Stimulated activated CD4-positive, alpha-beta T cell treated with anti-CD3 and anti-CD28 coated beads, Interleukin-2, amount 100 ng/mL, for 48 hours (primary cell): ENCODE results near the gene FAM170B.

ENCODE experiments used
- DNase-seq, 2 donors: peaks; one replicate each; pipeline ENCODE4 v3.0.0-alpha.2; 2020

FAM170B gene

GRCh38 chr10:49096890-49097445, 36.9 kb downstream of the FAM170B start:
- DNase-seq: no peak

GRCh38 chr10:49094646-49095045, 39.2 kb downstream of the FAM170B start:
- no peak for DNase-seq

GRCh38 chr10:49093922-49094321, 39.9 kb downstream of the FAM170B start:
- no peak for DNase-seq

GRCh38 chr10:49092477-49092876, 41.3 kb downstream of the FAM170B start:
- no peak for DNase-seq

GRCh38 chr10:49091450-49092210, 42.2 kb downstream of the FAM170B start:
- no peak for DNase-seq

GRCh38 chr10:49090696-49091380, 43.0 kb downstream of the FAM170B start:
- no peak for DNase-seq

GRCh38 chr10:49090189-49090575, 43.6 kb downstream of the FAM170B start:
- no peak for DNase-seq

- DNase-seq: no peak
Observed at GRCh38 chr10:49089557-49090188, 44.1 kb downstream of the FAM170B start.

GRCh38 chr10:49089152-49089551, 44.7 kb downstream of the FAM170B start:
- DNase-seq: no peak

- DNase-seq: no peak
Observed at GRCh38 chr10:49086889-49087288, 46.9 kb downstream of the FAM170B start.

- no peak for DNase-seq
Observed at GRCh38 chr10:49083261-49083660, 50.6 kb downstream of the FAM170B start.

GRCh38 chr10:49082766-49083165, 51.1 kb downstream of the FAM170B start:
- DNase-seq: no peak

- no peak for DNase-seq
Observed at GRCh38 chr10:49081547-49082275, 52.1 kb downstream of the FAM170B start.
